GM18873 (cell line): ENCODE data around the gene TRMT2A.
A peak's percentile ranks its signal among the peaks of the same experiment; 100 is the strongest.
"Not testable (repeated sequence)": the region's sequence is repeated elsewhere in the genome, so short reads cannot be mapped to it uniquely, and the experiment has no call there.

Experiments used
- ATAC-seq: cut with Tn5 transposase; IDR thresholded peaks from one replicate; pipeline ENCODE4 v1.9.1; 2021; ENCODE audit warnings: mild to moderate bottlenecking, moderate library complexity, moderate number of reproducible peaks; ENCODE audit not compliant: unreplicated experiment, low FRiP score

TRMT2A gene

GRCh38 chr22:20116951-20117632, at the start of gene TRMT2A:
Gene TRMT2A (minus strand): TSS chr22:20117226. CDS start chr22:20116906, 320 bp downstream.
- peak; percentile 72 for ATAC-seq

DNA sequence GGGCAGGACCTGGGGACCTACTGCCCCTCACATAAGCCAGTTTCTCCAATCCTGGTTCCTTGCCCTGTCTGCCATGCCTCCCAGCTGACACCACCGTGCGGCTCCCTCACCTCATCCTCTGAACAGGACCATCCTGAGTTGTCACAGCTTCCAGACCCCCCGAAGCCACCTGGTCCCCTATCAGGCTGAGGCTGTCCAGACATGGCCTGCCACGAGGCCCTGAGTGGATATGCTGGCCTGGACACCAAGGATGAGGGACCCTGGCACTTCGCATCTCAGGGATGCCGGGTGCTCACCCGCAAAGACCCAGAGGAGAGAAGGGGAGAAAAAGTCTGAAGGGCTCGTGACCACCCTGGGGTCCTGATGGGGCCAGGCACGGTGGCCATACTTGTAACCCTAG, 49.7 kb upstream of the TRMT2A start:
- no peak for ATAC-seq

GRCh38 chr22:20165913-20166312, 48.9 kb upstream of the TRMT2A start:
- ATAC-seq, result no peak

DNA sequence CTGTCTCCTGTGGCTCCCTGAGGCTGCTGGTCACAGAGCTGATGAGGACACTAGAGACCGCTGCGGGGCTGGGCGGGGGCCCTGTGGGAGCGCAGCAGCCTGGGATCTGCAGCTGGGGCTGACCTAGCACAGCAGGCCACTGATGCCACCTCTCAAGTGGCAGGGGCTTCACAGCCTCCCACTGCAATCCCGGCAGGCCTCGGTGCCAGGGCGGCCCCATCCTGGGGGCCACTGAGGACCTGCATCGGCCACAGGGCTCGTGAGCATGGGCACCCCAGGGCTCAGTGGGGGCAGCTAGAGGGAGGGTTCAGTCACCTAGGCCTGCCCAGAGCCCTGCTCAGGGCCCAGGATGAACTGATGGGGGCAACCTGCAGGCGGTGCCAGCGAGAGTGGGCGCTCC, 48.4 kb upstream of the TRMT2A start:
- no peak for ATAC-seq

- no peak for ATAC-seq
Observed at GRCh38 chr22:20164863-20165262, 47.8 kb upstream of the TRMT2A start.

GRCh38 chr22:20160041-20160440, 43.0 kb upstream of the TRMT2A start:
- no peak for ATAC-seq

- ATAC-seq, result not testable (repeated sequence)
Observed at GRCh38 chr22:20159531-20159930, 42.5 kb upstream of the TRMT2A start.

DNA sequence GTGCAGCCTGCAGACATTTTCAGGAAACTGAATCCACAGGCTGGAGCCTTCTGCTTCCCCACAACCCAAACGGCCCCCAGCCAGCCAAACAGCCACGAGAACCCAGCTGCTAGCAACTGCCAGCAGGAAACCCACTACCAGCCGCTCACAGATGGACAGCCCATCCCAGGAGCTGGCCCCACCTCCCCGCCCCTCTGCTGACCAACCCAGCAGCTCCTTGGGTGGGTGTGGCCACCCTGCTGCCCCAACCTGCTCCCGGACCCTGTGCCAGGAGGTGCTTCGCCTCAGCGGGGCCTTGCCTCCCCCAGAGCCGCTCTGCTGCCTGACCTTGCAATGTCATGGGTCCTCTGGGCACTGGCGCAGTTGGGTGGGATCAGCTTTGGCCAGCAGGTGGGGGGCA, 42.0 kb upstream of the TRMT2A start:
- ATAC-seq, result no peak

DNA sequence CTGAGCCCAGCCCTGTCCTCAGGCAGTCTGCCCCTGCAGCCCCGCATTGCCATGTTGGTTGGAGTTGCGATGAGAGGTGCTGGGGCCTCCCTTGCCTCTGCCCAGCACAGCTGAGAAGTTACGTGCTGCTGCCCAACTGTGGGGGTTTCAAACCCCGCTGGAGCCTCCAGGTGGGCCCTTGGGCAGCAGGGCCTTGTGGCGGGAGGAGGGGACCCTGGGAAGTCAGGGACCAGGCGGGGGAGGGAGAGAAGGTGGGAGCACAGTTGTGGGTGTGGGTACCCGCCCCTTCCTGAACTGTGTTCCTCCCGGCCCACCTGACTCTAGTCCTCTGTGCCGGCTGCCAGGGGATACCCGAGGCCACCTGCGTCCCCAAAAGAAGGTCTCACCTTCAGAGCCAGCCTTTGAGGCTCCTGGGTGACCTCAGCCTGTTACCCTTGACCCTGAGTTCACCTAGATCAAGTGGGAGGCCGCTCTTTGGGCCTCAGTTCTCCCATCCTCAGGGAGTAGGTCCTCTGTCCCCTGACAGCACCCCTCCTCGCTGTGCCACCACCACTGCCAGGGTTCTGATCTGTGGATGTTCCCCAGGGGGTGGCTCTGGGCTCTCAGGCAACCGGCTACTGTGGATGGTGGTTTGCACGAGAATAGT, 41.5 kb upstream of the TRMT2A start:
- no peak for ATAC-seq

DNA sequence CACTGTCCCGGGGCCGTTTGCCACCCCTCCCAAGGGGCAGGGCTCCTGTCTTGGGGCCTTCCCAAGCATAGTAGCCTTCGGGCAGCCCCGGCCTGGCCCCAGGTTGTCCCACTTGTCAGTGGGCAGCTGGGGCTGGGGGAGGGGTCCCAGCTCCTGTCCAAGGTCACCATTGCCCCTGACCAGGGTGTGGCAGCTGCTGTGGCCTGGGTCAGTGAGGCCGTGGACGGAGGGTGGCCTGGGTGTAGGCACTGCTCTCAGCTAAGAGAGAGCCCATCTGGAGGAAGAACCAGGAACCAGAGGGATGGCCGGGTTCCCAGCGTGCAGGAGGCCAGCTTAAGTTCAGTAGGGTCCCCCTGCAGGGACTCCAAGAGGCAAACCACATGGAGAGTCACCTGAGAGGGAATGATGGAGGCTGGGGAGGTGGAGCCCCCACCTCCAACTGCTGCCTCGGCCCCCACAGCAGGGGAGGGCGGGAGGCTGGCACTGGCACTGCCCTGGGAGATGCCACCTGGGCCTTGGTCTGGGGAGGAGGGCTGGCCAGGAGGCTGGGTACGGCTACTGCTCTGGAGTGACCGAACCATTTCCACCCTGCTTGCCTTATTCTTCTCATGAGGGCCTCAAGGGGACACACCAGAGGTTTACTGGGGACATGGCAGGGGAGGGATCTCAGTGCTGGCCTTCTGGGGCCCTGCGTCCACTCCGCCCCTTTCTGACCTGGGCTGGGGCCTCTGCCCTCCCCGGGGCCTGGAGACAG, 40.6 kb upstream of the TRMT2A start:
- no peak for ATAC-seq

DNA sequence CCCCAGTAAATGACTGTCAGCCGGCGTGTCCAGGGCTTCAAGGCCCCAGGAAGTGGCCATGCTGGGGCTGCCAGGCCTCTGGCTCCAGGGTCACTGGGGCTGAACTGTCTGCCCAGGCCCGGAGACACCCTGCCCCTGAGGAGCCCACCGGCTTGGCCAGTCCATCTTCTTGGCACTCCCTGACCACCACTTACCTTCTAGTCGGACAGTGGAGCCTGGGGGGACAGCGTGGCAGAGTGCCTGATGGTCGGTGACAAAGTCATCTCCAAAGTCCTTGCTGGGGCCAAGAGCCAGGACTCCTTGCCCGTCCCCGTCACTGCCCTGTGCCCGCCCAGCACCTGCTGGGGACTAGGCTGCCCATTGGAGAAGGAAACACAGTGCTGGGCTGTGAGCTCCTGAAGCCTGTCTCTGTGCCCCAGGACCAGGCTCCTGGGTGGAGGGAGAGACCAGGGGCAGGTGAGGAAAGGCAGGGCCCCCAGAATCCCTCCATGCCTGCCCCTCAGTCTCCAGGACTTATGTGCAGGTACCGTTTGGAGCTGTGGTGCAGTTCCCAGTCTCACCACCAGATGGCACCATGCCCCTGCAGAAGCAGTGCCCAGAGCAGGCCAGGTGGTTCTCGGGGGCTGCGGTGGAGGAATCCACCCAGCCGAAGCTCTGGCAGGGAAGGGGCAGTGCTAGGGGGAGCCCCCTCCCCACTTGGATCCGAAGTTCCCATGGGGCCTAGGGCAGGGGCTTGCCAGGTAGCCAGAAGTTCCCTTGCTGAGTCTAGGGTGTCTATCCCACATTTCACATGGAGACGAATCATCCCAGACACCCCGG, 39.8 kb upstream of the TRMT2A start:
- ATAC-seq, result no peak

- no peak for ATAC-seq
Observed at GRCh38 chr22:20156042-20156389, 39.0 kb upstream of the TRMT2A start.

DNA sequence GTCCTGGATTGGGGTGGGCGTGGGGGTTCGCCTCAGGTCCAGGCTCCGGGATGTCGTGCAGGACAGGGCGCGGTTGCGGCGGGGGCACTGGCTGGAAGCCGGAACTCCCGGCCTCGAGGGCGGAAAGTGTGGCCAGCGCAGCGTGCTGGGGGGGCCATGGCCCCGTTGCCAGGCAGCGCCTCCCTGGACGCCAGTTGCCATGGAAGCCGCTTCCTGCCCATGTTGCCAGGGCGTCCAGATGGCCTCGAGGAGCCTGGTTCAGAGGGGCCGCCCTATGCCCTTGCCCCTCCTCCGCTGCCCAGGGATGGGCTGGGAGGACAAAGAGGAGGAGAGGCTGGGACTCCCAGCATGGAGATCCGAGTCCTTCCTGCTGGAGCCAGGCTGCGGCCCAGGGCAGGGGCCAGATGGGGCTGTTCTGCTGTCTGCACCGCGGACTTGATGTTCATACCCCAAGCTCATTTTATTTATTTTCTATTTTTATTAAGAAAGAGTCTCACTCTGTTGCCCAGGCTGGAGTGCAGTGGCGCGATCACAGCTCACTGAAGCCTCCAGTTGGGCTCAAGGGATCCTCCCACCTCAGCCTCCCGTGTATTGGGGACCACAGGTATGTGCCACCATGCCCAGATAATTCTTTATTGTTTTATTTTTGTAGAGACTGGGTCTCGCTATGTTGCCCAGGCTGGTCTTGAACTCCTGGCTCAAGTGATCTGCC, 38.5 kb upstream of the TRMT2A start:
- no peak for ATAC-seq

DNA sequence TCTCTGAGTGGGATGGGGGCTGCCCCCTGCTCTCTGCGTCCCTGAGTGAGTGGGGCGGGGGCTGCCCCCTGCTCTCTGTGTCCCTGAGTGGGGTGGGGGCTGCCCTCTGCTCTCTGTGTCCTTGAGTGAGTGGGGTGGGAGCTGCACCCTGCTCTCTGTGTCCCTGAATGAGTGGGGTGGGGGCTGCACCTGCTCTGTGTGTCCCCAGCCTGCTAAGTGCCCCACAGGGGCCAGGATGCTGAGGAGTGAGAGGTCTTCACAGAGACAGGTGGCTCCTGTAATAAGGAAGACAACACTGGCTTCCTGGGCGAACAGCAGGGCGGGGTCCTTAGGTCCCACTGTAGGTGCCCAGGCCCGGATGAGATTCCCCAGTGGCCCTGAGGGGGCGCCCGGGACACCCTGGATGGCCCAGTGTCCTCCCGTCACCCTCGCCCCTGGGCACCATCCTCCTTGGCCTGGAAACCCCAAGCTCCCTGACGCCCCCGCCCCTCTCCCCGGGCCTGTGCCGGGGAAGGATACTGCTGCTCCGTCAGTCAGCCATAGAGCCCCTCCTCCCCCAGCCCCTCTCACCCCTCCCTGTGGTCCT, 37.7 kb upstream of the TRMT2A start:
- no peak for ATAC-seq

DNA sequence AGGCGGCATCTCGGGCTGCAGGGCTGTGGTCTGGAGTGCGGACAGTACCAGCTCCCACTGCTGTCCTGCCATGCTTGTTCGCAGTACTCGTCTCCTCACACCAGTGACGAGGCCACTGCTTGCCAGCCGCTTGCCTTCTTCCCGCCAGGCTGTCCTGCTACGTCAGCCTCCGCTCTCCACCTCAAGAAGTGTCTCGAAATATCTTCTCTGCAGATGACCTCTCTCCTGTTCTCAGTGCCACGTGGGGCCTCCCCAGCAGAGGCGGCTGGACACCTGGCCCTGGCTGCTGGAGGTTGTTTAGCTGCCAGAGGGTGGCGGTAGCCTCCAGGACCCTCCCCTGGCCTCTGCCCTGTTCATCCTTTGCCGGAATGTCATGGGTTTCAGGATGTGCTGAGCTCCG, 36.9 kb upstream of the TRMT2A start:
- no peak for ATAC-seq

DNA sequence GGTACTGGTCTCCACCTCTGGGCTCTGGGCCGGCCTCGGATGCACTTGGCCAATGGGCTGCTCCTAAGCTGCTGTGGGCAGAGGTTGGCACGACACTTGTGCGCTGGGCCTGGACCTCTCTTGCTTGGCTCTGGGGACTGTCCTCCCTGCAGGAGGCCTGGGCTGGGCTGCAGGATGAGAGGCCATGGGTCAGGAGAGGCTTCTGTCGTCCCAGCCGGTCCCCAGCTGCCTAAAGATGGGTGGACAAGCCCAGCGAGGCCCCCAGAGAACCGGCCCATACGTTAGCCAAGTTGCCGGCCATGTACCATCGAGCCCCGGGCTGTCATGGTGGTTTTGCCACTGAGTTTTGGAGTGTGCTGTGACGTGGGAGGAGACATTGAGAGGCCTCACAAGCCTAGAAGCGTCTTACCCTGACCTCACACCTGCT, 35.5 kb upstream of the TRMT2A start:
- no peak for ATAC-seq

GRCh38 chr22:20151276-20151588, 34.2 kb upstream of the TRMT2A start:
- no peak for ATAC-seq

DNA sequence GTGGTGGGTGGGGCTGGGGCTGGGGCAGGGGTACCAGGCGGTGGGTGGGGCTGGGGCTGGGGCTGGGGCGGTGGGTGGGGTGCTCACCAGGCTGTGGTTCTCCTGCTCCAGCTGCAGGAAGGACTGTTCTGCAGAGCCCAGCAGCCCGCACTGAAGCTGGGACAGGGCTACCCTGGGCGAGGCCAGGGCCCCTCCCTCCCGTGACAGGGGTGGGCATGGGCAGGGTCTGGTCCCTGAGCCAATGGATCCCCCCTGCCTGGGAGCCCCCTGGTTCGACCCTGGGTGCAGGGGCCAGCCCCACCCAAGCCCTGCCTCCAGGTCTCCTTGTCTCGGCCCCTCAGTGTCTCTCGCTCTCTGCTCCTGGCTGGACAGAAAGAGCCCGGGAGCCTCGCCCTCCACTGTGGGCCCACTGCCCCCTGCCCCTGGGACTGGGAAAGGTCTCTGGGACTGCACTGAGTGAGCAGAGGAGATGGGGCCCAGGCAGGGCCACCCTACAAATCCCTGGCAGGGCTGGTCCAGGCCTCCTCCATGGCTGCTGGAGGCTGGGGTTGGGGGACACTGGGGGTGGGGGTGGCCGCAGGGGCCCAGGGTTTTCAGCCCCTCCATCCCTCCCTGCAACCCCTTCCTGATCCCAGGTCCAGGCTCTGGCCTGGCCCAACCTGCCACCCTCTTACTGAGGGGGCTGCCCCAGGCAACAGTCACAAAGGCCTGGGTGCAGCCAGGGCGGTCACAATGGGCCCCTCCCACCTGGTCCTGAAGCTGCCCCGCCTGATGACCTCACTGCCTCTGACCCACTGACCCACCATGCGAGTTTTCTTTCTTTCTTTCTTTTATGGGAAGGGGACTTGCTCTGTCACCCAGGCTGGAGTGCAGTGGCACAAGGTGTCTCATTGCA, 33.6 kb upstream of the TRMT2A start, which contains the start of gene CCDC188:
CCDC188 (minus strand) TSS at position 675 of the 895 bp plus-strand sequence; CDS start at position 606, 69 bp downstream.
- no peak for ATAC-seq
